ENCODE results near the gene ICE2. TPM values are rescaled to one million over a fixed set of nuclear protein-coding genes. Genes with fewer than 3 reads are reported as not detected.
A peak's percentile ranks its signal among the peaks of the same experiment; 100 is the strongest.

Gene ICE2
- total RNA-seq, 2 experiments from 2014 or later, result 54.6 to 74.2 TPM

DNA sequence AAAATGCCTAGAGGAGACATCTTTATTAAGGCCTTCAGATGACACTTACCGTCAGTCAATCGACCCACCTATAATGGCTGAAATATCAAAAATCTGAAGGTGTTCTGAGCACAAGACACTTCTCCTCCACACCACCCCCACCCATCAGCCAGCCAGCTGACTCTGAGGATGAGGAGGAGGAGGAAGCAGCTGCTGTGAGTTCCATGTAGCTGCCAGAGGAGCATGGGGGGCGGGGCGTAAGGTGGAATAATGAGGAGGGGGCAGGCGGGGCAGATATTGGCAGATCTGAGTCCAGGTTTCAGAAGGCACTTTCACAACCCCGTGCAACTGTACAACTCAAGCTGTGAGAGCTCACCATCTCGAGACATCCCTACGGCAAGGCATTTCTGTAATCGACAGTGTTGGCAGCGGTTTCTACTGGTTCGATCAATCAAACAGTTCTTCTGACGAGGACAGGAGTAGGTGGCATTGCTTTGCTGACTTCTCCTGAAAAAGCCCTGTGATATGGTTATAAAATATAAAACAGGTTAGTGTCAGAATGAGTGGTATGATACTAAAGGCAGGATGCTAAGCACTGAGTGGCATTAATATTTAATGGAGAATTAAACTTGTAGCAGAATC lies 35.4 kb upstream of the ICE2 start:
- no peak for ATAC-seq
- DNase-seq, result no peak
- Mint-ChIP-seq H3K27ac (no peak overlapping the region), H3K9me3 (ENCODE audit: low read depth) (no peaks in the 10 kb centered on the region), H3K4me1 (peaks cover 48% of the 10 kb centered on the region), H3K36me3 (peaks cover 56% of the 10 kb centered on the region), H3K27me3 (no peaks in the 10 kb centered on the region), H3K4me3 (no peak overlapping the region)
- CTCF ChIA-PET, result interaction anchor here (10.5 kb wide), 1 partner anchor 7 kb away, joined by 94 read pairs; no protein-coding TSS in a partner anchor

- H3K27me3 Mint-ChIP-seq, result no peaks in the 10 kb centered on the region
- CTCF ChIA-PET, result interaction anchor here (1.2 to 10.5 kb wide), 2 partner anchors 8 to 403 kb away, joined by 3 to 94 read pairs; no protein-coding TSS in a partner anchor
- no peak overlapping the region for H3K4me3 Mint-ChIP-seq
- peaks cover 57% of the 10 kb centered on the region for H3K36me3 Mint-ChIP-seq
- DNase-seq, result no peak
- H3K27ac Mint-ChIP-seq, result no peak overlapping the region
- ATAC-seq, result no peak
- H3K4me1 Mint-ChIP-seq, result peaks cover 51% of the 10 kb centered on the region
- H3K9me3 Mint-ChIP-seq (ENCODE audit: low read depth), result no peaks in the 10 kb centered on the region
Observed at GRCh38 chr15:60513676-60514075, 34.7 kb upstream of the ICE2 start.

GRCh38 chr15:60512937-60513336 lies 34.0 kb upstream of the ICE2 start:
- CTCF ChIA-PET, result interaction anchor here (1.2 to 10.5 kb wide), 2 partner anchors 9 to 404 kb away, joined by 3 to 94 read pairs; no protein-coding TSS in a partner anchor
- Mint-ChIP-seq H3K27me3 (no peaks in the 10 kb centered on the region), H3K9me3 (ENCODE audit: low read depth) (no peaks in the 10 kb centered on the region), H3K36me3 (peaks cover 52% of the 10 kb centered on the region), H3K27ac (peak overlapping the region; percentile 11), H3K4me1 (peaks cover 54% of the 10 kb centered on the region), H3K4me3 (no peak overlapping the region)
- no peak for DNase-seq
- no peak for ATAC-seq

- peak overlapping the region; percentile 59 for H3K27ac Mint-ChIP-seq
- no peak overlapping the region for H3K4me3 Mint-ChIP-seq
- H3K27me3 Mint-ChIP-seq, result no peaks in the 10 kb centered on the region
- peaks cover 59% of the 10 kb centered on the region for H3K4me1 Mint-ChIP-seq
- peaks cover 52% of the 10 kb centered on the region for H3K36me3 Mint-ChIP-seq
- ATAC-seq (no peak), DNase-seq (no peak)
- CTCF ChIA-PET, result interaction anchor here (1.1 to 10.5 kb wide), 4 partner anchors 10 to 32 kb away, joined by 3 to 94 read pairs (median 3); partner anchors contain the start of gene ICE2
- no peaks in the 10 kb centered on the region for H3K9me3 Mint-ChIP-seq (ENCODE audit: low read depth)
Observed at GRCh38 chr15:60511351-60512031, 32.5 kb upstream of the ICE2 start.

GRCh38 chr15:60510006-60510405 lies 31.1 kb upstream of the ICE2 start:
- Mint-ChIP-seq H3K27ac (peak overlapping the region; percentile 55), H3K27me3 (no peaks in the 10 kb centered on the region), H3K4me3 (no peak overlapping the region), H3K36me3 (peaks cover 61% of the 10 kb centered on the region), H3K4me1 (peaks cover 61% of the 10 kb centered on the region), H3K9me3 (ENCODE audit: low read depth) (no peaks in the 10 kb centered on the region)
- no peak for ATAC-seq
- no peak for DNase-seq
- CTCF ChIA-PET, result interaction anchor here (0.7 to 10.5 kb wide), 6 partner anchors 12 to 407 kb away, joined by 3 to 94 read pairs (median 3); no protein-coding TSS in a partner anchor

DNA sequence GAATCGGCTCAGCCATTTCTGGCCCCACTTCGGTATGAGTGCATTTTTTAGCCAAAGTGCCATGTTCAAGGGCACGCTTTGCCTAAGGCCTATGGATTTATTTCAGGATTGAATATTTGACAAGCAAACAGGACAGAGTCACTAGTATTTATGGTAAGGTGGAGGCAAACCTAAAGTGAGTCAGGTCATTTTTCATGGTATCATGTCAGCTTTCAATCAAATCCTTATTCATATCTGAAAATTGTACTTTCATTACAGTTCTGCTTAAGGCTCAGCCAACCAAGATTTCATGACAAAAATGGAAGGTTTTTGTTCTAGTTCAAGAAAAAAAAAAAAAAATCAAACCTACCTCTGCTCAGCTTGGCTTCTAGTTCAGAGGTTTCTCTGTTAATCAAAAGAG lies 30.5 kb upstream of the ICE2 start:
- ATAC-seq, result no peak
- Mint-ChIP-seq H3K4me3 (no peak overlapping the region), H3K4me1 (peaks cover 61% of the 10 kb centered on the region), H3K27me3 (no peaks in the 10 kb centered on the region), H3K9me3 (ENCODE audit: low read depth) (no peaks in the 10 kb centered on the region), H3K36me3 (peaks cover 60% of the 10 kb centered on the region), H3K27ac (peak overlapping the region; percentile 58)
- DNase-seq, result no peak
- CTCF ChIA-PET, result interaction anchor here (0.7 to 10.5 kb wide), 12 partner anchors 12 to 407 kb away, joined by 3 to 94 read pairs (median 5); no protein-coding TSS in a partner anchor

- H3K27ac Mint-ChIP-seq, result peak overlapping the region; percentile 82
- ATAC-seq (peak; percentile 57), DNase-seq (no peak)
- H3K36me3 Mint-ChIP-seq, result peaks cover 56% of the 10 kb centered on the region
- CTCF ChIA-PET, result interaction anchor here (0.7 to 10.5 kb wide), 28 partner anchors 9 to 424 kb away, joined by 3 to 94 read pairs (median 5); partner anchors contain the start of gene ANXA2
- peaks cover 57% of the 10 kb centered on the region for H3K4me1 Mint-ChIP-seq
- no peaks in the 10 kb centered on the region for H3K9me3 Mint-ChIP-seq (ENCODE audit: low read depth)
- no peak overlapping the region for H3K4me3 Mint-ChIP-seq
- H3K27me3 Mint-ChIP-seq, result no peaks in the 10 kb centered on the region
Observed at GRCh38 chr15:60508442-60508841, 29.5 kb upstream of the ICE2 start.

DNA sequence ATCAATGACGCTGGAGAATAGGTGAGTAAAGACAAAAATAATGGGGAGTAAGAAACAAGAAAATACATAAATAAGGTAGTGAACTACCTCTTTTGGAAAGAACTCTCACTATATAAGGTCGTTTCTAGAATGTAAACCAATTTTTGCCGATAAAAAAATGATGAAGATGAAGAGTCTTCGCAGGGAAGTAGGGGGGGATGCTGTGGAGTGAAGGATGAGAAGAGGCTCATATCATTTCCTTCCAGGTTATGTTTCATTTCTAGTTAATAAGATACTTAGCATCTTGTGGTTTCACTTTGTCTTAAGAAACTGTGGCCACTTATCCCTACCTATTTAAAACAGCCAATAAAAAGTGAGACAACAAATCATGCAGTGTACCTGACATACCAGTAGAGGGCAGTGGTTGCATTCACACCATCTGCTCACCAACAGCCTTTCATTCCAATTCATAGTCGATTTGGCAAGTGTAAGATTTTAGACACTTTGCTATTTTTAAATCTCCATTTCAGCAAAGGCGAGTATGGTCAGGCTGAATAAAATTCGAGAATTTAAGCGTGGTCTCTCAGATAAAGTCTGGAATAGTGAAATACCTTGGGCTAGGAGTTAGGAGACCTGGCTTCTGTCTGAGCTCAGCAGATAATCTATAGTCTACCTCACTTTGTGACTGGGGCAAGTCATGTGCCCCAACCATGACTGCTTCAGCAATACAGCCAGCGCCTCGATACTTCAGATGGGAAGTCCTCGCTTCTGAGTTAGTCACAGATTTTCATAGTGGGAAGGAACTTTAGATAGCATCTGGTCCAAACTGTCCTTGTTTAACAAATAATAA lies 28.9 kb upstream of the ICE2 start:
- peak overlapping the region; percentile 48 for H3K4me3 Mint-ChIP-seq
- CTCF ChIA-PET, result interaction anchor here (0.7 to 10.5 kb wide), 32 partner anchors 9 to 425 kb away, joined by 3 to 94 read pairs (median 5); partner anchors contain the start of gene ANXA2
- H3K36me3 Mint-ChIP-seq, result peaks cover 55% of the 10 kb centered on the region
- peak overlapping the region; percentile 82 for H3K27ac Mint-ChIP-seq
- peak; percentile 74 for DNase-seq
- H3K27me3 Mint-ChIP-seq, result no peaks in the 10 kb centered on the region
- no peaks in the 10 kb centered on the region for H3K9me3 Mint-ChIP-seq (ENCODE audit: low read depth)
- H3K4me1 Mint-ChIP-seq, result peaks cover 56% of the 10 kb centered on the region
- peak; percentile 86 for ATAC-seq

DNA sequence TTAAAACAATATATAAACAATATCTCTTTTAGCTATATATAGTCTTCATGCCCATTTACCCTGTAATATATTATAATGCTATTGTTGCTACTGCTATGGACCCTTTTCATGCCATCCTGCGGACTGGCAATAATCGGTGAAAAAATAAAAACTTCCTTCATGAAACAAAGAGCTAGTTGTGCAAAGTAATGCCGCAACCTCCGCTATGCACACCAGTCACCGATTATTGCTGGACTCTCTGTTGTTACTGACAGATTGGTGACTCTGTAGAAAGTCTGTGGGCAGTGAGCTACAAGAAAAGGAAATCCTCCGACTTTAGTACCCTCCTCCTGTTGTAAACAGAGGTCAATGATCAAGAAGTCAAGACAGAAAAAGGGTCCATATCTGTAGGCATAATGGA lies 17.9 kb upstream of the ICE2 start:
- ATAC-seq (no peak), DNase-seq (no peak)
- CTCF ChIA-PET, result interaction anchor here (1.4 to 2.7 kb wide), 3 partner anchors 10 to 137 kb away, joined by 4 to 11 read pairs (median 4); no protein-coding TSS in a partner anchor
- Mint-ChIP-seq H3K4me1 (peaks cover 16% of the 10 kb centered on the region), H3K4me3 (no peak overlapping the region), H3K27ac (no peak overlapping the region), H3K9me3 (ENCODE audit: low read depth) (no peaks in the 10 kb centered on the region), H3K27me3 (no peaks in the 10 kb centered on the region), H3K36me3 (peaks cover 45% of the 10 kb centered on the region)

DNA sequence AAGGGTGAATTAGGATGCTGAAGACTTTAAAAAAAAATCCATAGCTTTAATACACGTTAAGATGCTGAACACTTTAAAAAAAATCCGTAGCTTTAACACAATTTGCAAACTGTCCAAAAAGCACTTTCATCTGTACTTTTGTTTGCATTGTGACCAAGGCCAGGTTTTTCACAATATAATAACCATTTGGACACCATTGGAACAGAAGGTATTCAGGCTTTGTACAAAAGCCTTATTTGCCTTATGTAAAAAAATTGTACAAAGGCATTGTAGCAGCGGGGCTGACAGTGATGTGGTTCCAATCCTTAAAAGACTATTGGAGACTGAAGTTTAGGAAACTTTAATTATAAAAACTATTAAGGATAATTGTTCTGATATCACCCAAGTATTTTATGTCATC lies 15.2 kb upstream of the ICE2 start:
- Mint-ChIP-seq H3K27ac (no peak overlapping the region), H3K36me3 (peaks cover 27% of the 10 kb centered on the region), H3K4me3 (no peak overlapping the region), H3K27me3 (no peaks in the 10 kb centered on the region), H3K4me1 (peaks cover 20% of the 10 kb centered on the region), H3K9me3 (ENCODE audit: low read depth) (no peaks in the 10 kb centered on the region)
- CTCF ChIA-PET, result interaction anchor here (0.7 to 2.0 kb wide), 8 partner anchors 9 to 150 kb away, joined by 3 to 7 read pairs (median 3); no protein-coding TSS in a partner anchor
- no peak for ATAC-seq
- DNase-seq, result no peak

DNA sequence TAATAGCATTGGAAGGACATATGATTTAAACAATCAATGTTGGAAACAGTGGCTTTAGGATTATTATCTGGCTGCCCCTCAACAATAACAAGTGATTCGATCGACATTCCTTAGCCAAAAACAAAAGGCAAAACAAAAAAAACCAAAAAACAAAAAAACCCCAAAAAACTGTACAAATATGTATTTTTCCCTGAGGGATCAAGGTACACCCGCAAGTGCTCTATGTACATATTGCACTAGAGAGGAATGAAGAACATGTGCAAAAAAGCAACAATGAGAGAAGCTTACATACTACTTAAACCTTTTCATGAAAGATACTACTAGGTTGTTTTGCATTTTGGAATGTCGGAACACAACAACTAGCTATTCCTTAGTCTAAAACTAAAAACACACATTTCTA lies 14.2 kb upstream of the ICE2 start:
- no peak for DNase-seq
- no peak overlapping the region for H3K27ac Mint-ChIP-seq
- peaks cover 20% of the 10 kb centered on the region for H3K4me1 Mint-ChIP-seq
- no peak for ATAC-seq
- H3K36me3 Mint-ChIP-seq, result peaks cover 27% of the 10 kb centered on the region
- CTCF ChIA-PET, result interaction anchor here (1.6 kb wide), 1 partner anchor 15 kb away, joined by 3 read pairs; no protein-coding TSS in a partner anchor
- no peak overlapping the region for H3K4me3 Mint-ChIP-seq
- H3K27me3 Mint-ChIP-seq, result no peaks in the 10 kb centered on the region
- H3K9me3 Mint-ChIP-seq (ENCODE audit: low read depth), result no peaks in the 10 kb centered on the region

DNA sequence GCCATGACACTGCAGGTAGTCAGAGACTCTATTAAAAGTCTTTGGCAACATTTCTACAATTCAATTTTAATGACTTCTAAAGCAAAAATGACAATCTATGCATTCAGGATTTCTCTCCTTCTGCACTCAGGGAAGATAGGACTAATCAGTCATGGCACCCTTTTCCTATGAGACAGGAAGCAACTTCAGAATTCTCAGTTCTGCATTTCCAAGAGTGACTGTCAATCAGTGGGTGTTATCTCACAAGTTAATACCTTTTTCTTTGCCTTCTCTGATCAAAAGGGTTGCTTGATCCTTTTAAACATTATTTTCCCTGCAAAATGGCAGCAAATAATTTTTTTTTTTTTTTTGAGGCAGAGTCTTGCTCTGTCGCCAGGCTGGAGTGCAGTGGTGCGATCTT lies 7.8 kb upstream of the ICE2 start:
- H3K4me3 Mint-ChIP-seq, result no peak overlapping the region

More for the DNA sequence above, 7.8 kb upstream of the ICE2 start:
- Mint-ChIP-seq H3K4me1 (peaks cover 10% of the 10 kb centered on the region), H3K36me3 (peaks cover 8% of the 10 kb centered on the region), H3K27ac (no peak overlapping the region), H3K27me3 (no peaks in the 10 kb centered on the region), H3K9me3 (ENCODE audit: low read depth) (no peaks in the 10 kb centered on the region)
- DNase-seq, result no peak
- ATAC-seq, result no peak
- CTCF ChIA-PET, result interaction anchor here (2.1 kb wide), 1 partner anchor 34 kb away, joined by 6 read pairs; no protein-coding TSS in a partner anchor
